Measurements from ENCODE around the gene TET2.

GRCh38 chr4:105232374-105232773 lies 85.7 kb downstream of the TET2 start:
- TF ChIP-seq, protein P1, sequence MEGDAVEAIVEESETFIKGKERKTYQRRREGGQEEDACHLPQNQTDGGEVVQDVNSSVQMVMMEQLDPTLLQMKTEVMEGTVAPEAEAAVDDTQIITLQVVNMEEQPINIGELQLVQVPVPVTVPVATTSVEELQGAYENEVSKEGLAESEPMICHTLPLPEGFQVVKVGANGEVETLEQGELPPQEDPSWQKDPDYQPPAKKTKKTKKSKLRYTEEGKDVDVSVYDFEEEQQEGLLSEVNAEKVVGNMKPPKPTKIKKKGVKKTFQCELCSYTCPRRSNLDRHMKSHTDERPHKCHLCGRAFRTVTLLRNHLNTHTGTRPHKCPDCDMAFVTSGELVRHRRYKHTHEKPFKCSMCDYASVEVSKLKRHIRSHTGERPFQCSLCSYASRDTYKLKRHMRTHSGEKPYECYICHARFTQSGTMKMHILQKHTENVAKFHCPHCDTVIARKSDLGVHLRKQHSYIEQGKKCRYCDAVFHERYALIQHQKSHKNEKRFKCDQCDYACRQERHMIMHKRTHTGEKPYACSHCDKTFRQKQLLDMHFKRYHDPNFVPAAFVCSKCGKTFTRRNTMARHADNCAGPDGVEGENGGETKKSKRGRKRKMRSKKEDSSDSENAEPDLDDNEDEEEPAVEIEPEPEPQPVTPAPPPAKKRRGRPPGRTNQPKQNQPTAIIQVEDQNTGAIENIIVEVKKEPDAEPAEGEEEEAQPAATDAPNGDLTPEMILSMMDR (IDR thresholded peaks at IDR 0.05): no peak
- no peak for TF ChIP-seq POLR2A (IDR thresholded peaks at IDR 0.05; ENCODE audit: low read depth)
